D341Med (cell line): ENCODE measurements around the gene ADGRA3.
"Not testable (repeated sequence)": the region's sequence is repeated elsewhere in the genome, so short reads cannot be mapped to it uniquely, and the experiment has no call there.

Experiments used
- DNase-seq: peaks from one replicate; pipeline ENCODE4 v3.0.0; 2012; ENCODE audit warnings: low spot score

The ADGRA3 gene

DNA sequence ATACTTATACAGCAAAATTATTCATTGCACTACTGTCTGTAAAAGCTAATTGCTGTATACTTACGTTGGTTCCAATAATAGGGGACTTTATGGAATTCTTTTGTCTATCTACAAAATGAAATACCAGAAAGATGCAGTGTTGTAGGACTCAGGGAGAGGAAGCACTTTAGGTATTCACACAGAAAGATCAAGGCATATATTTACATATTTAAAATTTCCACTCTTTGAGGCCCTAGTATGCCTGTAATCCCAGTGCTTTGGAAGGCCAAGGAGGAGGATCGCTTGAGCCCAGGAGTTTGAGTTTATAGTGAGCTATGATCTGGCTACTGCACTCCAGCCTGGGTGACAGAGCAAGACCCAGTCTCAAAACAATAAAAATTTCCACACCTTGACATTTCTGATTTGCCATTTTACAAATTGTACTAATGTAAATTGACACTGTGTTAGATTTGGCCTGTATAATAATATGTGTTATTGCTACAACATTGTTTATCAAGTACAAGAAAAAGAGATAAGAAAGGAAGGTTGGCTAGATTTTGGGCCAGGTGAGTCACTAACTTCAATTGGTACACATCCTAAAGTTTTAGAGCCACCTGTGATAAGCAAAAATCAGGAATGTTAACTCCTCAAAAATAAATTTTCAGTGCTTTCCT is 35.1 kb downstream of the ADGRA3 start:
- no peak for DNase-seq

DNA sequence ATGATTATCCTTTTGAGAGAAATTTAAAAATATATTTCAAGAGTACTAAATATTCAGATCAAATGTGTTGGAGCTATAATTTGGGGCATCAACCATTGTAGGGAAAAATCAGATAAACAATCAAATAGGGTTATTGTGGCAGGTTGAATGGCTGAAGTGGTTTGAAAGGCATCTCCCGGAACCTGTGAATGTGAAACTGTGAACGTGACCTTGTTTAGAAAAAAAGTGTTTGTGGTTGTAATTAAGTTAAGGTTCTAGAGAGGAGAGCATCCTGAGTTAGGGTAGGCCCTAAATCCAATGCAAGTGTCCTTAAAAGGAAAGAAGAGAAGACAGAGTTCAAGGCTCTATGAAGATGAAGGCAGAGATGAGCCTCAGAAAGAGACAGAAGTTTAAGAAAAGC is 37.4 kb downstream of the ADGRA3 start:
- no peak for DNase-seq

DNA sequence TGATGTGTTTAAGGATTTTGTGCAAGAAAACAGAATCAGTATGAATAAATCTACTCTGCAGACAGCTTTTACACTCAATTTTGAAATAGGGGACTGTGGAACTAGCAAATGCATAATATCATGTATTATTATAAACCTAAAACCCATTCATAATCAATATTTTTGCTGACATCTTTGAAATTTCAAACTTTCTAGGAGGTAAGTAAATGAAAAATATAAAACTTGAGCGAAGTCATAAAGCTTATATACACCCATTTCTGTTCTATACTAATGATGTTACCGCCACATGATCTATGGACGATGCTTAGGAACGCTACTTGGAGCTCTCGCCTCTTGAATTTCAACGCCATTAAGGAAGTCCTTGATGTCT is 38.1 kb downstream of the ADGRA3 start:
- DNase-seq: no peak

DNA sequence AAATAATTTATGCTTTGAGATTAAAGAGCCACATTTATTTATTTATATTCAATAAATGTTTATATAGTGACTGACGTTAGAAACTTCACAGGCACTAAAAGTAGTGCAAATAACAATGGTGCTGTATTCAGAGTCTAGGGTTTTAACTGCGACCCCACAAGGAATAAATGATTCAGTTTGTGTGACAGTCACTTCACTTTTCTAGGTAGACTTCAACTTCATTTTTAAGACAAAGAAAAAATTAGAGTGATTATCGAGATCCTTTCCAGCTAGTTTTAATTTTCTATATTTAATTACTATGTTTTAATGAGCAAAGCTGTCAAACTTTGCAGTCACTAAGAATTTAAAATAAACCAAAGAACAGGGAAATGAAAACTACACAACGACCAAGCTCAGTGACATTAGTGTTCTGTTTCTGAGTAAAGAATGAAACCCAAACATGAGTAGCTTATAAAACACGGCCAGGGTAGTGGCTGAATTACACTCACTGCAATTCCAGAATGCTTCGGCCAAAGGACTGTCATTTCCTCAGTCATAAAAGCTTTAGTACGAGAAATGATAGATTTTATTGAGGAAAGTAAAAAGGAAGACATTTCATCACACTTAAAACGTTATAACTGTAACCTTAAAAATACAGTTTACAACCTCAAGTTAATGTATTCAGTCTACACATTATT is 38.6 kb downstream of the ADGRA3 start:
- no peak for DNase-seq

DNA sequence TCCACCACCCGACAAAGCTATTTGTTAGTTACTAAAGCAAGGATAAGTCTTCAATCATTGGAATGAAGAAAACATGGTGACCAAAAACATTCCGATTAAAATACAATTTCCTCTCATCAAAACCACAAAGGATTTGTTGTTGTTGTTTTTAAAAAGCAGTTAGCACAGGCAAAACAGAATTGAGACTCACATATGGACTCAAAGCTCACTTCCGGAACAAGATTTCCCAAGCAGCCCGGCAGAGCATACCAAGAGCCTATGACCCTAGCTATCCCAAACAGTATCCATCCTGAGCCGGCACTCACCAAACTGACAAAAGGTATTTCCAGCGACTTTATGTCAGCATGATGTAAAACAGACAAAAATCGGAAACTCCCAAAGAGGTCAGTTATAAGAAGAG is 39.9 kb downstream of the ADGRA3 start:
- no peak for DNase-seq

DNA sequence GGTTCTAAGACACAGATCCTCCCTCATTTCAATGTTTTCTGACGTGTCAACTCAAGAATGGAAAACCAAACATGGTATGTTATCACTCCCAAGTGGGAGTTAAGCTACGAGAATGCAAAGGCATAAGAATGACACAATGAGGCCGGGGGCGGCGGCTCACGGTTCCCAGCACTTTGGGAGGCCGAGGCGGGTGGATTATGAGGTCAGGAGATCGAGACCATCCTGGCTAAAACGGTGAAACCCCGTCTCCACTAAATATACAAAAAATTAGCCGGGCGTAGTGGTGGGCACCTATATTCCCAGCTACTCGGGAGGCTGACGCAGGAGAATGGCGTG is 40.6 kb downstream of the ADGRA3 start:
- DNase-seq: not testable (repeated sequence)

DNA sequence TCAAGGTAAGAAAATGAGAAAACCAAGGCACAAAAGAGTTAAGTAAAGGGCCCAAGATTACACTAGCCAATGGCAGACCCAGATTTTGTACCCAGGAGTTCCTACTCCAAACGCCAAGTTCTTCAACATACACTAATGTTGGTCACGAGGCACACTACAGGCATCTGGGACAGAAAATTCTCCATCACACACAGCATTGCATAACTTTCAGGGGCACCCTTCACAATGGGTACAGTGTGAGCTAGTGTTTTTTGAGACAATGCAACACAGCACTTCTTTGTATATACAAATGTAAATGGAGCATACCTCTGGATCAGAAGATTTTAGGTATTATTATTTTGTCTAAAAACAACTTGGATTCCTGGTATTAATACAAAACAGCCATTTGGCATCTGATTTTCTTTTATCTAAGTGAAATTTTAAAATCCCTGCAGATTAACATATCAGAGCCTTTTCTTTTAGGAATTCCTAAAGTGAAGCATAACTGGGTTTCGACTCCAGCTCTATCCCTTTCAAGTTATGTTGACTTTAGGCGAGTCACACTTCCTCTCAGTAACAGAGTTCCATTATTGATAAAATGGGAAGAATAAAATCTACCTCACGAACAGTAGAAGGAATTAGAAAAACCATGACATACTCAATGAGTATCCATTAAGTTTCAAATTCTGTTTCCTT is 41.1 kb downstream of the ADGRA3 start:
- no peak for DNase-seq

DNA sequence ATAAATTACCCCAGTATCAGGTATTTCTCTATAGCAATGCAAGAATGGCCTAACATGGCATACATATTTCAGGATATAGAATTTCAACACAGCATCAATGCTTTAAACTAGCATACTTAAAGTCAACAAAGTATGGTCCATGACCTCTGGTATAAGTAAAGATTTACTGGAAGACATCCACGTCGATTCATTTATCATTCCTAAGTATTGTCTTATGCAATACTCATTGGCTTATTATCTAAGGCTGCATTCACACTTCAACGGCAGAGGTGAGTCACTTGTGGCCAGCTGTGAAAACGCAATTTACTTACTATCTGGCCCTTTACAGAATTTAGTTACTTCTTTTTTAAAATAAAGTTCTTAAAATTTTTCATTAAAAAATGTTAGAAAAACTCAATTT is 42.6 kb downstream of the ADGRA3 start:
- no peak for DNase-seq

DNA sequence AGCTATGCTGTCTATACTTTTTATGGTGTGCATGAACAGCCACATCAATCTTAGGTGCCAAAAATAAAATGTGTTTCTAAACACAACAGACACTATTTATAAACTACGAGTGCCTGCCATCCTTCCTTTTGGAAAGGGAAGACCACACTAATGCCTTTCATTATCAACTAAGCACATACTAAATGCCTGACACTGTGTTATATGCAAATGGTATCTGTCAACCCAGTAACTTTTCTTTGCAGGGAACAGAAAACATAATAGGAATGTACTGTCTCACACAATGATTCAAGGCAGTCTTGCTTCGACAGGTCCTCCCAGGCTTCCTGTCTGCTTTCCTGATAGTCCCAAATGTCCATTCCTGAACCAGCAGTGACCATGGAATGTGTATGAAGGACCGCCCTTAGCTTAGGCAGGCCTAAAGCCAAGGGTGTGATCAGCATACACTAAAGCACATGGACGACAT is 43.8 kb downstream of the ADGRA3 start:
- no peak for DNase-seq

DNA sequence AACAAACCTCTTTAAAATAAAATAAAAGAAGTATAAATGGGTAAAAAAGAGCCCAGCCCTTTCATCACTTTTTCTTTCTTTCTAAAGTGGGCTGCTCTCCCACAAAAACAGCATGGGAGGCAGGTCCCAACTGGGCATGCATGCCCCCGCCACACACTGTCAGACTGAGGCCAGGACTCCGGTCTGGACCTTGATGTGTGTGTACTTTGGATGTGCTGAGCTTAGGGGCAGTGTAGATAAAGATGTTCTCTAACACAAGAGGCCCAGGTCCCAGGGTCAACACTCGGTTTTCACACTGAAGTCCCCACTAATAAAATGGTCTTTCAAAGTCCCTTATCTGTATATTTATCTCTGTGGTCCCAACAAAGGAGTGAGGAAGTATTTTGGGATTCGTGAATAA is 44.4 kb downstream of the ADGRA3 start:
- no peak for DNase-seq

DNA sequence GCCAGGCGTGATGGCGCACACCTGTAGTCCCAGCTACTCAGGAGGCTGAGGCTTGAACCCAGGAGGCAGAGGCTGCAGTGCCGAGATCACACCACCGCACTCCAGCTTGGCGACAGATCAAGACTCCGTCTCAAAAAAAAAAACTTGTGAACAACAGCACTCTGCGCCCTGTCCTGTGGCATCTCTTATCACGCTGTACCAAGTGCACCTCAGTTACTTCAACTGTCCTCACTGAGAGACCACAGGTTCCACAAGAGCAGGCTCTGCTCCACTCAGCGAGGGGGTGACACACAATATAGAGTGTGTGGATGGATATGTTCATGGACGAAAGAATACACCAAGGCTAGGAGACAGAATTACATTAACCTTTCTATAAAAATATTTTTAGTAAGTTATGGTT is 49.3 kb downstream of the ADGRA3 start:
- DNase-seq: no peak

DNA sequence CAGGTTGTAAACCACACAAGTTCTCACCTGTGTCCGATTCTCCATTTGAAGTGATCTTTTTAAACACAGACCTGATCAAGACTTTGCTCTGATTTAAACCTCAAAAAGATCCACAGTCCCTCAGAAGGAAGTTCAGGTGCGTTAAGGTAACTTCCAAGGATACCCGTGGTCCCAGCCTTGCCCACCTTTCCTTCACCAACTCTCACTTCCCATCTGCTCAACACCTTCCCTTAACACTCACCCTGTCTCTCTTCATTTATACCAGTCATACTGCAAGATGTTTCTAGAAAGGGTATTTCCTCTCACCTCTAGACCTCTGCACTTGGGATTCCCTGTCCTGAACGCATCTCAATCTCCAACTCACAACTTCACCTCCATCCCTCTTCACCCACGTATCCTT is 49.9 kb downstream of the ADGRA3 start:
- no peak for DNase-seq

DNA sequence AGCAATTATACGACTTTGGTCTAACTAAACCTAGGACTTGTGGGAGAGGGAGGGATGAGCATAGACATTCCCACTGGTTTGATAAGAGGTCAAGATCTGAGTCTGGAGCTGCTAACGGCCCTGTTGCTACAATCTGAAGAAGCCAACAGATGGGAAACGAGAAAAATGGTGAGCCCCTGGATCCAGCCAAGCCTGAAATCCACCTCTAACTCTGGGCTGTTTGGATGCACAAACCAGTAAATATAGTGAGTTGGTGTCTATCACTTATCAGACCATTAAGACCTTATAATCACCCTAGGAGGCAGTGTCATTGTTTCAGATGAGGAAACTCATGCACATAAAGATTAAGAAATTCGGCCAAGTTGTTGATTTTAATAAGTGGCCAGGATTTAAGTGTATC is 50.5 kb downstream of the ADGRA3 start:
- DNase-seq: no peak

DNA sequence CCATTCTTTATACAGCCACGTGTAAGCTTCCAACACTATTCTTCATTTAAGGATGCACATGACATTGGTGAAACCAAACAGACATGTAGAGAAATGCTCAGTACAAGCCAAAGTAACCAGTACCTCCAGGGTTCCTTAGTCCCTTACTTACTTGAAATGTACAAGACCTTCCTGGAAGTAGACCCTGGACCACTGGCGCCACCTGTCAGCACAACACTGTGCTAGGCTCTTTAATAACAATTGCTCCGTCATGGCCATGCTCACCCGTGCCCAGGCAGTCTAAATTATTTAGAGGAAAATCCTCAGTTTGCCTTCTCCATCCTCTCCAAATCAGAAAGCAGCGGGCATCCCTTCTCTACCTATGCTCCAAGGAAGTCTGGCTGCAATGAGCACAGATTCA is 52.7 kb downstream of the ADGRA3 start:
- no peak for DNase-seq

DNA sequence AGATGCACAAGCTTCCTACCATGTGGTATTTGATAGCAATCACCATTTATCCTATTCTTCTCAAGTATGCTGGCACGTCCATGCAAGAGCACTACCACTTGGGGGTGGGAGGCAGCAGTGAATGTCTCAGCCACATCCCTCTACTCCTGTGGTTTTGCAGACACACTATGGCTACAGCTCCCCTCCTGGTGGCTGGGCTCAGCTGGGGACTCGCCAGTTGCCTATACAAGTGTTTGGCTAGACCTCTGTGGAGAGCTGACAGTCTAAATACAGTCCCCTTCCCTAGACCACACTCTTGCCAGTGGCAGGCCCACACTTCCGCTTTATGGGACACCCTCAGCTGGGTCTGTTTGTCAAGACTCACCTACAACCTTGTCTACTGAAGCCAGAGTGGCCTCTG is 53.2 kb downstream of the ADGRA3 start:
- no peak for DNase-seq

DNA sequence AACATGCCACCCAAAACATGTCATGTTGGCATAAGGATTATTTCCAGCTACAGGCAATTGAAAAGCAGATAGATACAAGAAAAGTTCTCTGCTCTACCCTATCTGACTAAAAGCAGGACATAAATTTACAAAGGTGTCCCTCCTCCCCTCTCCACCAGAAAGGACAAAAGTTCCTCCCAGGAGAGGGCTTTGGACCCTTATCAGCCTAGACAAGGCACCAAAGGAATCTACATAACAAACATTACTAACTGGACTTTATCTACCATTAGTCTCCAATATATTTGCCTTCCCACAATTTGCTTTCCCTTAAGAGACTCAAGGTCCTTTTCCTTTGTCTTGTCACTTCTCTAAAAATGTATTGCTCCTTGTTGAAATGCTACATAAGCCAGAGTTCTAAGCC is 55.6 kb downstream of the ADGRA3 start:
- DNase-seq: no peak

DNA sequence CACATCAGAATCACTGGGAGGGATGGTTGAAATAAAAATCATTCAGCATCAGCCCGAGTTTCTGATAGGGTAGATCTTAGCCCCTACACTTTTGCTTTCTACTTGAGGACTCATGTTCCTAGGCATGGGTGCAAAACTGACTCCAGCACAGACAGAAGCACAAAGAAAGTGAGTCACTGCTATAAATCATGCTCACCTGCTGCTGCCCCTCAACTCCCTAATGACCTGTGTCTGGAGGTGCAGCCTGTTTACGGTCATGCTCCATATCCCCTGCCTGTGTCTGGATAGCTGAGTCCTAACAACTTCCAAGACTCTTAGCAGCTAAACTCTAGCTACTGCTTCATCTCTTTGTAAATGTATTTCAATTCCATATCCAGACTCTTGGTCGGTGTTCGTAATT is 57.8 kb downstream of the ADGRA3 start:
- no peak for DNase-seq

DNA sequence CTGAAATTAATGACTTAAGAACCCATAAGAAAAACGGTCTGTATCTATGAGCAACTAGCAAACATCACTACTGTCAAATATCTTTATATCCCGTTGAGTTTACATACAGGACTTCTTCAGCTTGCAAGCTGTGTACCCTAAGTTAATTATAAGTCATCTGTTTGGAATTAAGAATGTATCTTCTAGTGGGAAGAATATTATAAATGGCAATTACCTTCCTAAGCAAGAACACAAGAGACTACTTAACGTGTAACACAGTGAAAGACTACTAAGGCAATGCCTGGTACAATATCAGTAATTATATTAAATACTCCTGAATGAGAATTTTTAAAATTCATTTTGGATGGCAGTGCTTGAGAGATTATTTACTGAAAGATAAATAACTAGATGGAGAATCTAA is 58.5 kb downstream of the ADGRA3 start:
- no peak for DNase-seq

DNA sequence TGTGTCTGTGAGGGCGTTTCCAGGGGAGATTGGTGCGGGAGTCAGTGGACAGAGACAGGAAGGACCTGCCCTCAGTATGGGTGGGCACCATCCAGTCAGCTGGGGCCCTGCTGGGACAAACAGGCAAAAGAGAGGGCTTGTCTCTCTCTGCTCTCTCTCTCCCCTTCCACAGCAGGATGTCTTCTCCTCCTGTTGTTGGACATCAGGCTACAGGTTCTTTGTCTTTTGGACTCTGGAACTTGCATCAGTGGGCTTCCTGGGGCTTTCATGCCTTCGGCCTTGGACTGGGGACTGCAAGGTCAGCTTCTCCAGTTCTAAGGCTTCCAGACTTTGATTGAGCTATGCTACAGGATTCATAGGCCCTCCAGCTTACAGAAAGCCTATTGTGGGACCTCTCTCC is 59.6 kb downstream of the ADGRA3 start:
- no peak for DNase-seq

DNA sequence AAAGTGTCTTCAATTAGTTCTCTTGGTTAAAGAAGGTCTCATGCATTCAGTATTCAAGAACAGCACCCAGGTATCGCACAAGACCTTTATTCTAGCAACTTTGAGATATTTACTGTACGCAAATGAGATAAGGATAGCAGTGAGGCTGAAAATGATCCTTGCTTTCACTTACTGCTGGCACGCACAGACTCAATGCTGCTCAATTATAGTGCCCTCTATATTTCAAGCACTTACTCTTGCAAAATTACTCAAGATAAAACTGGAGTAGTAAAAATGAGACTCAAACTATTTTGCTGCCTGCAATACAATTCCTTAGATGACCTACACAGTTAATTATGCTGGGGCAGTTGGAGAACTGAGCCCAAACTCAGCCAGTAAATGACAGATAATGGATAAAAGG is 60.9 kb downstream of the ADGRA3 start:
- DNase-seq: no peak

DNA sequence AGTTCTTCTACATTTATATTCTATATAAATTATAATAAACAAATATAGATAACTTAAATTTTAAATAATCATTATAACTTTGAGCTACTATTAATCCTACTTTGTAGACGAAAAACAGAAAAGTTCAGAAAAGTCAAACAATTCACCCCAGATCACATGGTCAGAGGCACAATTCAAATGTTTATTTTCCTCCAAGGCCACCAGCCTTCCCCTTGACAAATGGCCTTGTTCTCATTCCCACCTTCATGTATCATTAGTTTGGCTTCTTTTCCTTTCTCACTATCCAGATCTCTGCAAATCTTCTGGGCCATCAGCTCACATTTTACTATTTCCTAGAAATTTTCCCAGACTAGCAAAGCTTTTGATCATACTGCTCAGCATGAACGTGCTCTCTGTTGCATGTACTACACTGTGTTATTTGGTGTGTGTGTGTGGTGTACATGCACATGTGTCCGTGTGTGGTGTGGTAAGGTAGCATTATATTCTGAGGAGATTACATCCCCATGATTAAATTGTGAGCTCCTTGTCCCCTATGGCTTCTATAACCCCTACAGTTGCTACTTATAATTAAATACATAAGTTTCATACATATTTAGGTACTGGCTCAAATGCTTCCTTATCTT is 61.5 kb downstream of the ADGRA3 start:
- no peak for DNase-seq

DNA sequence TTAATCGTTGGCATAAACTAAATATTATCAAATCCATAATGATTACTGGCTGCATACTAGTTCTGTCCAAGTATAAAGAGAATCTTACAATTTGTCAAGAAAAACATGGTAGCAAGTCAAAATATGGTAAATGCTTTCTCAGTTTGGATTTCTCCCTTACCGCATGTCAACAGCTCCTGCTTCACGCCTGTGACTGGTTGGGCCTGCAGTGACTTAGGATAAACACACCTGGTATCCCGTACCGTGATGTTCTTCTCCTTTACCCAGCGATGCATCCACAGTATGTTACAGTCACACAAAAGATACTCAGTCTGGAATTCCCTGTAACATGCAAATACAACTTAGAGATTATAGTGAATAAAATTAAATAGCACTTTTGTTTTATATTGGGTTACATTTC is 71.1 kb downstream of the ADGRA3 start:
- no peak for DNase-seq

DNA sequence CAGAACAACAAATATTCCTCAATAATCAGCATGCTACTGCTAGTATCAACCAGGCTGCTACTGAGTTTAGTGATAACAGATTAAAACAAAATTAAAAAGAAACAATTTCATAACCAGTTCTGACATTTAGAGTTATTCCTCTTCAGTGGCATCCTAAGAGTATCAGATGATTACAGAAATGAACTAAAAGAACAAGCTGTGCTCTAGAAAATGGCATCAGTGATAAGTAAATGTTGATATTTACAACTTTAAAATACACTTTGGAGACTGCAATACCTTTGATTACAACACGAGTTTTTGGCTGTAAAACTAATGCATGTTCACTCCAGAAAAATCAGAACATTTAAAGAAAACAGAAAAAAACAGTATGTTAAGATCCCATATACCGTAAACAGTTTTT is 72.9 kb downstream of the ADGRA3 start:
- DNase-seq: no peak
